22Rv1 (cell line): Measurements from ENCODE around the gene ZGLP1.

Experiments
- H3K27ac ChIP-seq: fragments of 450-650 bp; 2 replicates; pipeline ENCODE4 v1.5.1; 2017
- CTCF ChIP-seq: fragments of 450-650 bp; IDR thresholded peaks from 2 replicates; pipeline ENCODE4 v1.5.1; 2017; ENCODE audit warnings: mild to moderate bottlenecking
- ZFX ChIP-seq: fragments of 450-650 bp; IDR thresholded peaks from 2 replicates; pipeline ENCODE4 v1.6.1; 2017; ENCODE audit warnings: antibody characterized with exemption, borderline replicate concordance

ZGLP1 gene

GRCh38 chr19:10295305-10295846, 14.2 kb downstream of the ZGLP1 start:
- no peak overlapping the region for H3K27ac ChIP-seq
- TF ChIP-seq ZFX, result no peak
- no peak for TF ChIP-seq CTCF

- no peak overlapping the region for H3K27ac ChIP-seq
- no peak for TF ChIP-seq ZFX
- TF ChIP-seq CTCF, result no peak
Observed at GRCh38 chr19:10294368-10294697, 15.3 kb downstream of the ZGLP1 start.

- H3K27ac ChIP-seq, result no peak overlapping the region
- TF ChIP-seq ZFX (no peak), CTCF (no peak)
Observed at GRCh38 chr19:10293637-10294367, 15.8 kb downstream of the ZGLP1 start.

GRCh38 chr19:10292789-10293636, 16.6 kb downstream of the ZGLP1 start:
- H3K27ac ChIP-seq, result no peak overlapping the region
- no peak for TF ChIP-seq CTCF
- TF ChIP-seq ZFX, result no peak

- H3K27ac ChIP-seq, result peak overlapping the region; percentile 87
- TF ChIP-seq ZFX (no peak), CTCF (no peak)
Observed at GRCh38 chr19:10292206-10292788, 17.3 kb downstream of the ZGLP1 start.

GRCh38 chr19:10291554-10292205, 17.9 kb downstream of the ZGLP1 start:
- TF ChIP-seq CTCF, result no peak
- no peak for TF ChIP-seq ZFX
- H3K27ac ChIP-seq, result peak overlapping the region; percentile 87
